AG09319 (cell line): ENCODE results near the gene ETS2.

Experiments
- DNase-seq: peaks from one replicate; pipeline ENCODE4 v3.0.0-alpha.2; 2010; ENCODE audit warnings: low read depth; ENCODE audit errors: extremely low read depth
- CTCF ChIP-seq: IDR thresholded peaks from 2 replicates; pipeline ENCODE4 v1.5.1; 2011; ENCODE audit warnings: low read depth, mild to moderate bottlenecking, inconsistent platforms, low read length, moderate library complexity

The ETS2 gene

DNA sequence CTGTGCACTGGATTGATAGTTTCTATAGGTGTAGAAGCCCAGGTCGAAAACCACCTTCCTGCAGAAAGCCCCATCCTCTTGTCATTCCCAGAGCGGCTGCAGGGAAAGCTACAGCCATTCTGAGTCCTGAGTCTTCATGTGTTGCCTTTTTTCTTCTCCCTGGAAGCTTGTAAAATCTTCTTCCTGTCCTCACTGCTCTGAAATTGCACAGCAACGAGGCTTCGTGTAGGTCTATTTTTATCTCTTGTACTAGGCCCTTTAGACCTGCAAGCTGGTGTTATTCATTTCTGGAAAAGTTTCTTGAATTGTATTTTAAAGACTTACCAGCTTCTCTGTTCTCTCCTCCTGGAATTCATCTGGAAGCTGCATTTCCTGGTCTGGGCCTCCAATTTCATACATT is 44.2 kb upstream of the ETS2 start:
- DNase-seq = no peak
- TF ChIP-seq CTCF = no peak

GRCh38 chr21:38765056-38765455 is 40.7 kb upstream of the ETS2 start:
- no peak for DNase-seq
- no peak for TF ChIP-seq CTCF

GRCh38 chr21:38766987-38767722 is 38.6 kb upstream of the ETS2 start:
- DNase-seq = no peak
- TF ChIP-seq CTCF = no peak

DNA sequence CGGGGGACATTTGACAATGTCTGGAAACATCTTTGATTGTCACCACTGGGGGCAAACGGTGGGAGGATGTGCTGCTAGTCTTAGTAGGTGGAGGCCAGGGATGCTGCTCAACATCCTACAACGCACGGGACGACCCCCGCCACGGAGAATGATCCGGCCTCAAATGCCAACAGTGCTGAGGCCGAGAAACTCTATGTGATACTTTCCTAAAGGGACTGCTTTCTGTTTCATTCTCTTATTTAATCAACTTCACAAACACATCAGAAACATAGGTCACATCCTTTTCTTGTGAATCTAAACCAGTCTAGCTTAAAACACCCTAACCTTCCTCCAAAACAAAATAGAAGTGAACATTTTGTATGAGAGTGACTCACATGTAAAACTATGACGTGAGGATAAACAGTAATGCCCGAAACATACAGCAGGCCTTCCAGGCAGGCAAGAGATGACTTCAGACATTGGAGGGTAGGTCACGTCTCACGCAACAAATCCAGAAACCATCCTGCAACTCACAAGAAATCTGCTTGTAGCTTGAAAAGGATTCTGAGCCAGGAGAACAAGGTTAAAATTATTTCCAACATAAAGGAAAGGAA is 37.2 kb upstream of the ETS2 start:
- TF ChIP-seq CTCF = no peak
- peak; percentile 63 for DNase-seq

GRCh38 chr21:38769191-38769780 is 36.4 kb upstream of the ETS2 start:
- DNase-seq = no peak
- TF ChIP-seq CTCF = no peak

GRCh38 chr21:38770660-38771059 is 35.1 kb upstream of the ETS2 start:
- no peak for TF ChIP-seq CTCF
- DNase-seq = no peak

- no peak for TF ChIP-seq CTCF
- no peak for DNase-seq
These were observed 34.2 kb upstream of the ETS2 start for GRCh38 chr21:38771536-38771935.
